Caki2 (cell line): ENCODE measurements around the gene LMNA. TPM values are rescaled to one million over a fixed set of nuclear protein-coding genes. Genes with fewer than 3 reads are reported as not detected.
A peak's percentile ranks its signal among the peaks of the same experiment; 100 is the strongest.
"Not testable (repeated sequence)": the region's sequence is repeated elsewhere in the genome, so short reads cannot be mapped to it uniquely, and the experiment has no call there.

Source experiments
- DNase-seq: peaks from one replicate; pipeline ENCODE4 v3.0.0-alpha.2; 2015; ENCODE audit warnings: low read depth
- in situ Hi-C: cut with HindIII; loops from 2 replicates; pipeline ENCODE4 v1.10.0; 2016; ENCODE audit warnings: low sequenced_read_pairs, low pct_unique_long_range_greater_than_20kb, mixed read lengths
- total RNA-seq: library from RNA; depleted of rRNA; stranded (reverse); fragments of >200 nt; shearing (Covaris generic); gene quantifications from 2 replicates; pipeline ENCODE4 v1.2.3, GENCODE V29; 2014; ENCODE audit warnings: low replicate concordance

Gene LMNA
- total RNA-seq, 1 experiment from 2014 or later = 652 TPM

GRCh38 chr1:156116731-156117130 lies 2.2 kb downstream of the LMNA start:
- DNase-seq, in situ Hi-C loops: not testable (repeated sequence)

DNA sequence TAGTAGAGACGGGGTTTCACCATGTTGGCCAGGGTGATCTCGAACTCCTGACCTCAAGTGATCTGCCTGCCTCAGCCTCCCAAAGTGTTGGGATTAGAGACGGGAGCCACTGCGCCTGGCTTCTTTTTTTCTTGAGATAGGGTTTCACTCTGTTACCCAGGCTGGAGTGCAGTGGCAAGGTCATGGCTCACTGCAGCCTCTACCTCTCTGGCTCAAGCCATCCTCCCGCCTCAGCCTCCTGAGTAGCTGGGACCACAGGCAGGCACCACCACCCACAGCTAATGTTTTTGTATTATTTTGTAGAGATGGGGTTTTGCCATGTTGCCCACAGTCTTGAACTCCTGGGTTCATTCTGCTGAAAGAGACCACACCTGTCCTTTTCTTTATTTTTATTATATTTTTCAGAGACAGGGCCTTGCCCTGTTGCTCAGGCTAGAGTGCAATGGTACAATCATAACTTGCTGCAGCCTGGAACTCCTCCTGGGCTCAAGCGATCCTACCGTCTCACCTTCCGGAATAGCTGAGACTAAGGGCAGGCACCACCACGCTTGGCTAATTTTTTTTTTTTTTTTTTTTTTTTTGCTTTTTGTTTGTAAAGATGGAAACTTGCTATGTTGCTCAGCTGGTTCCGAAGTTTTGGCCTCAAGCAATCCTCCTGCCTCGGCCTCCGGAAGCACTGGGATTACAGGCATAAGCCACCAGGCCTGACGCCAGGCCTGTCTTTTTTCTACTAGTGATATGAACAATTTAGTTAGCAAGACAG lies 3.1 kb downstream of the LMNA start:
- no peak for DNase-seq
- in situ Hi-C loops = no loop called here

- in situ Hi-C loops = no loop called here
- DNase-seq = peak; percentile 65
Measured at GRCh38 chr1:156118177-156118868, 3.8 kb downstream of the LMNA start.

DNA sequence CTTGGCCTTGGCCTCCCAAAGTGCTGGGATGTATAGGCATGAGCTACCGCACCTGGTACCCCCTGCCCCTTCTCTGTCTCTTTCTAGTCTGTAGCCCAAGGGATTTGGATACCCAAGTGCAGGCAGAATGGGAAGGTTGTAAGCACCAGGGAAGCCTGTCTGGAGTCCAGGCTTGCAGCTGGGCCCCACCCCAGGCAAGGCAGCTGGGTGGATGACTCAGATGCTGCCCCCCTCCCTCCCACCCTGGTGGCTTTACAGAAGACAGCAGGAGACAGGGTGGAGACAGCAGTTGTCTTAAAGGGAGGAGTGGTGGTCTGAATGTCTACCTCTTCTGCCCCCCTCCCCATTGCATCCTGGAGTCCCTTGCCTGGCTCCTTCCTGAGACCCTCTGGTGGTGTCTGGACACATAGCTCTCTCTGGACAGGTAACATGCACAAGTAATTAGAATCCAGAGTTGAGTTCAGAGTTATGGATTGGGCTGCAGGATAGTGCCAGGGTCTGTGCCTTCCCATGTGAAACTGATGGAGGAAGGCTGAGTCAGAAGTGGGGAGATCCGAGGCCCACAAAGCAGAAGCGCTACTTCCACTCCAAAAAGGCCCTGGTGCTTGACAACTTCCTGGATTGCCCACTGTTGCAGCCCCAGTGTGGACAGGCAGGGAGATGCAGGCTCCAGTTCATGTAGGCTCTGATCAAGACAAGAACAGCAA lies 5.1 kb downstream of the LMNA start:
- in situ Hi-C loops = no loop called here
- peak; percentile 66 for DNase-seq

DNA sequence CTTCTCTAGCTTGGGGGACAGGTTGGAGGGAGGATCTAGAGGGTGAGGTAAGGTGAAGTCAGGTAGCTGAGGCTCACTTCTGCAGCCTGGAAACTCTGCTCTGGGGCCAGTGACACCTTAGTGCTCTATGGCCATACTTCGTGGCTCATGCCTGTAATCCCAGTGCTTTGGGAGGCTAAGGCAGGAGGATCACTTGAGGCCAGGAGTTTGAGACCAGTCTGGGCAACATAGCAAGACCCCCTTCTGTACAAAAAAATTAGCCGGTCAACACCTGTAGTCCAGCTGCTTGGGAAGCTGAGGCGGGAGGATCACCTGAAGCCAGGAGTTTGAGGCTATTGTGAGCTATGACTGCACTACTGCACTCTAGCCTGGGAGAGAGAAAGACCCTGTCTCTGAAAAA lies 5.8 kb downstream of the LMNA start:
- in situ Hi-C loops = no loop called here
- no peak for DNase-seq

GRCh38 chr1:156121005-156121404 lies 6.5 kb downstream of the LMNA start:
- DNase-seq, in situ Hi-C loops: not testable (repeated sequence)

DNA sequence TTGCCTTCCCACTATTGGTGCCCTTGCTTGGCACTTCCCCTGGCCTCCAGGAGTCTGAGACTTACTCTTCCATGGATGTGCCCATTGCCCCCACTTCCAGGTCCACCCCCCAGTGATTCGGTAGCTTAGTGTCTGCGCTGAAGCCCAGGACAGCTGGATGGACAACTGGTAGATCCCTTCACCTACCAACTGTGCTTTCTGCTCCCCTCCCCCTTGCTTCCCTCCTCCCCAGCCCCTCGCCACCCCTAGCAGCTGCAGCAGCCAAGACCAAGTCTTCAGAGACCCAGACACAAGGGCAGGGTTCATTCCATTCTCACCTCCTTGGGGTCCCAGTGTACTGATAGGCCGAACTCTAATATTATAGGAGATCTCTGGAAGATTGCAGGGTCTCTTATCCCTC lies 6.9 kb downstream of the LMNA start:
- in situ Hi-C loops = no loop called here
- no peak for DNase-seq

GRCh38 chr1:156122086-156122485 lies 7.6 kb downstream of the LMNA start:
- in situ Hi-C loops = no loop called here
- no peak for DNase-seq

DNA sequence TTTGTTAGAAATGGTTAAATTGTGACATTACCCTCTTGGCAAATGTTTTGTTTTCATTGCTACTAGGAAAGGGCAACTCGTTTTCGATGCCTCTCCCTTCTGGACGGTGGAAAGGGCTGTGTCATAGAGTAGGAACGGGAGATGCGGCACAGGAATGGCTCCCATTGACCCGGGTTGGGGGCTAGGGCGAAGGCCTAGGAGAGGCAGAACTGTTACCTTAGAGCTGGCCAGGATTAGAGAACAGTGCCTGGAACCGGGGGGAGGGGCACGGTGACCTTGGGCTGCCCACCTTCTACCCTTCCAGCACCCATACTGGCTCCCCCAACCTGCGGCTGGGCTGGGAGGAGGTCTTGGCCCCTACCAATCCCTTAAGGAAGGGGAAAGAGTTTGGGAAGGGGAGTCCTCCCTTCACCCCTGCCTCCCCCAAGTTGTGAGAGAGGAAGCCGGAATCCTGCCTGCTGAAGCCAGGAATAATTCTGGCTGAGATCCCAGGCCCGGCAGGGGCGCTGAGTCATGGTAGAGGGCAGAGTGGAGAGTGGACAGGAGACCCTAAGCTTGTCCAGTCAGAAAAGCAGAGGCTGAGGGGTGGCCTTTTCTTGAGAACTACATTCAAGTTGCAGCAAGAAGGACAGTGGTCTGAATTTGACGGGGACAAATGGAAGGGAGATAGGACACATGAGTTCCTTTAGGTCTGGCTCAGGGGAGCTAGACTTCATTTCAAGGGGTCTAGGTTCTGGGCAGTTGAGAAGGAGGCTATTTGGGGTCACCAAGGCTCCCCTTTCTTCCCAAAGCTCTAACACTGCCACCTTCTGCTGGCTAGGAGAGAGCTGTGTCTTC lies 8.2 kb downstream of the LMNA start:
- DNase-seq = peak; percentile 81
- in situ Hi-C loops = no loop called here

GRCh38 chr1:156123356-156124196 lies 9.1 kb downstream of the LMNA start:
- DNase-seq = peak; percentile 98
- in situ Hi-C loops = no loop called here

DNA sequence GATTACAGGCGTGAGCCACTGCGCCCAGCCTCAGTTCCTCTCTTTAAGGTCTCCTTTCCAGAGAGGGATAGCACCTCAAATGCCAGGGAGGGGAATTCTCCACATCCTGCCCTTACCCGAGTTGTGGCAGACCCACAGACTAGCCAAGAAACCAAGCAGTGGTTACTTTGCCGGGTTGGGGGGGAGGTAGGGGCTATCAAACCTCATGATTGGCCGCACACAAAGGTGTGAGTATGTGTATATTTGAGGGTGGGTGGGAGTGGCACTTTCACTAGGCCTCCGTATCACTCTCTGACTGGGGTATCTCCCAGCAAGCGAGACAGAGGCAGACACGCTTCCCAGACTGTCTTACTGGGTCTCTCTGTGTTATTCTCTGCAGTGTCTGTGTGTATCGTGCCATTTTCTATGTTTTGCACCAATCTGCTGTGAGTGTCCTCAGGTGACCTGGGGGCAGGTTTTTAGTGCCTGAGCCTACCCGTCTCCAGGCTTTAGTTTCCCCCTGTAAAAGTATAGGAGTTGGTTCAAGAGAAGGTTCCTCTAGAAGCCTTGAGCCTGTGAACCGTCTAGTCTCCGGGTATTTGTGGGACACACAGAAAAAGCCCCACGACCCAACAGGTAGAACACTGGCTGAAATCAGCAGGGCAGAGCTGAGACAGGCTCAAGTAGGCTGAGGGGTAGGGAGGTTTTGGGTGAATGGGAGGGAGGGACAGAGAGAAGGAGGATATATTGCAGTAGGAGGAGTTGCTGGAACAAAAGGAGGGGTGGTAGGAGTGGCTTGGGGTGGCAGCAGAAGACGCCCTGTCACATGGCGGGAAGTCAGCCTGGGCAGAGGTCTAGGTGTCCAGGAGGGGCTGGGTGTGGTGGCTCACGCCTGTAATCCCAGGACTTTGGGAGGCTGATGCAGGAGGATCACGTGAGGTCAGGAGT lies 10.3 kb downstream of the LMNA start:
- in situ Hi-C loops = no loop called here
- DNase-seq = peak; percentile 62

DNA sequence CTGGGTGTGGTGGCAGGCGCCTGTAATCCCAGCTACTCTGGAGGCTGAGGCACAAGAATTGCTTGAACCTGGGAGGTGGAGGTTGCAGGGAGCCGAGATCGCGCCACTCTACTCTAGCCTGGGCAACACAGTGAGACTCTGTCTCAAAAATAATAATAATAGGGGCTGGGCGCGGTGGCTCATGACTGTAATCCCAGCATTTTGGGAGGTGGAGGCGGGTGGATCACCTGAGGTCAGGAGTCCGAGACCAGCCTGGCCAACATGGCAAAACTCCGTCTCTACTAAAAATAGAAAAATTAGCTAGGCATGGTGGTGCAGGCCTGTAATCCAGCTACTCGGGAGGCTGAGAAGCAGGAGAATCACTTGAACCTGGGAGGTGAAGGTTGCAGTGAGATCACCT lies 11.0 kb downstream of the LMNA start:
- peak; percentile 1 for DNase-seq
- in situ Hi-C loops = not testable (repeated sequence)

GRCh38 chr1:156126043-156126629 lies 11.6 kb downstream of the LMNA start:
- DNase-seq = peak; percentile 96
- in situ Hi-C loops = no loop called here

GRCh38 chr1:156126630-156127534 lies 12.4 kb downstream of the LMNA start:
- in situ Hi-C loops = no loop called here
- peak; percentile 88 for DNase-seq

DNA sequence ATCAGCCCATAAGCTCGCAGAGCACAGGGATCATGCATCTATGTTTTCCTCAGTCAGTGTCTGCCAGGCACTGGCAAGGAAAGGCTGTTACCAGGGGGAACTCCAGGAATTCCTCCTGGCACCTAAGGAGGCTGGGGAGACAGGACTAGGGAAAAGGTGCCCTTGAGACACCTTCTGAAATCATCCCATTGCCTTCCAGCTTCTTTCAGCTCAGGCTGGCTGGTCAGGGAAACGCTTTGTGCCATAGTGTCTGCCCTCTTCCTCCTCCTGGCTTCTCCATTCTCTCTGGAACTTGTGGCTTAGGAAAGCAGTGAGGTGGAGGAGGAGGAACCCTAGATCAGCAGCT lies 13.8 kb downstream of the LMNA start:
- peak; percentile 10 for DNase-seq
- in situ Hi-C loops = no loop called here
